Epidermal melanocyte (primary cell): ENCODE results near the gene SMYD2.

ENCODE experiments used
- DNase-seq: peaks from one replicate; pipeline ENCODE4 v3.0.0; 2011; ENCODE audit warnings: low spot score; ENCODE audit not compliant: insufficient read length

SMYD2 gene

GRCh38 chr1:214354440-214355148, 73.6 kb downstream of the SMYD2 start:
- no peak for DNase-seq

GRCh38 chr1:214360116-214360515, 79.2 kb downstream of the SMYD2 start:
- DNase-seq, result no peak

GRCh38 chr1:214360525-214361164, 79.7 kb downstream of the SMYD2 start:
- DNase-seq, result no peak

- no peak for DNase-seq
These were observed 80.7 kb downstream of the SMYD2 start for GRCh38 chr1:214361636-214362035.

- no peak for DNase-seq
These were observed 81.4 kb downstream of the SMYD2 start for GRCh38 chr1:214362188-214362882.

- DNase-seq, result no peak
These were observed 82.4 kb downstream of the SMYD2 start for GRCh38 chr1:214363386-214363785.

GRCh38 chr1:214364386-214364785, 83.4 kb downstream of the SMYD2 start:
- no peak for DNase-seq

GRCh38 chr1:214364786-214365295, 83.9 kb downstream of the SMYD2 start:
- no peak for DNase-seq

GRCh38 chr1:214367841-214368240, 86.9 kb downstream of the SMYD2 start:
- DNase-seq, result no peak

GRCh38 chr1:214369364-214369763, 88.4 kb downstream of the SMYD2 start:
- DNase-seq, result no peak

- no peak for DNase-seq
These were observed 89.7 kb downstream of the SMYD2 start for GRCh38 chr1:214370615-214371014.

GRCh38 chr1:214372092-214372491, 91.1 kb downstream of the SMYD2 start:
- DNase-seq, result no peak

GRCh38 chr1:214377485-214377884, 96.5 kb downstream of the SMYD2 start:
- no peak for DNase-seq

- DNase-seq, result no peak
These were observed 96.9 kb downstream of the SMYD2 start for GRCh38 chr1:214377886-214378285.

GRCh38 chr1:214378492-214378891, 97.5 kb downstream of the SMYD2 start:
- DNase-seq, result no peak

GRCh38 chr1:214379236-214379970, 98.4 kb downstream of the SMYD2 start:
- DNase-seq, result no peak

- no peak for DNase-seq
These were observed 99.4 kb downstream of the SMYD2 start for GRCh38 chr1:214380396-214380795.

GRCh38 chr1:214380986-214381695, 100.2 kb downstream of the SMYD2 start:
- DNase-seq, result no peak

- no peak for DNase-seq
These were observed 102.7 kb downstream of the SMYD2 start for GRCh38 chr1:214383381-214384372.
